GM23248 (cell line): ENCODE measurements around the gene TRDN. TPM values are rescaled to one million over a fixed set of nuclear protein-coding genes. Genes with fewer than 3 reads are reported as not detected.

Source experiments
- DNase-seq: peaks from one replicate; pipeline ENCODE4 v3.0.0-alpha.2; 2015
- H2AFZ ChIP-seq: fragments of 200-600 bp; sonication (generic); 2 replicates; pipeline ENCODE4 v1.6.1; 2016; ENCODE audit warnings: antibody characterized with exemption
- H3F3A ChIP-seq: fragments of 200-600 bp; sonication (generic); 2 replicates; pipeline ENCODE4 v1.6.1; 2016; ENCODE audit warnings: mild to moderate bottlenecking, antibody characterized with exemption, mixed run types; ENCODE audit not compliant: insufficient read depth
- H3K27ac ChIP-seq: fragments of 200-600 bp; sonication (generic); 2 replicates; pipeline ENCODE4 v1.5.1; 2016; ENCODE audit warnings: mild to moderate bottlenecking
- H3K27me3 ChIP-seq: fragments of 200-600 bp; sonication (generic); replicated peaks from 2 replicates; pipeline ENCODE4 v1.6.1; 2016; ENCODE audit warnings: mild to moderate bottlenecking; ENCODE audit not compliant: insufficient read depth
- H3K36me3 ChIP-seq: fragments of 200-600 bp; sonication (generic); 2 replicates; pipeline ENCODE4 v1.6.1; 2016; ENCODE audit warnings: low read depth, mild to moderate bottlenecking
- H3K4me1 ChIP-seq: fragments of 200-600 bp; sonication (generic); 2 replicates; pipeline ENCODE4 v1.6.1; 2016; ENCODE audit warnings: mild to moderate bottlenecking; ENCODE audit not compliant: insufficient read depth
- H3K4me2 ChIP-seq: fragments of 200-600 bp; sonication (generic); one replicate; pipeline ENCODE4 v1.6.1; 2016; ENCODE audit warnings: mild to moderate bottlenecking; ENCODE audit not compliant: unreplicated experiment
- H3K4me3 ChIP-seq: fragments of 200-600 bp; sonication (generic); 2 replicates; pipeline ENCODE4 v1.5.1; 2016; ENCODE audit warnings: mild to moderate bottlenecking
- H3K79me2 ChIP-seq: fragments of 200-600 bp; sonication (generic); 2 replicates; pipeline ENCODE4 v1.6.1; 2016; ENCODE audit warnings: mild to moderate bottlenecking; ENCODE audit not compliant: insufficient read depth
- H3K9ac ChIP-seq: fragments of 200-600 bp; sonication (generic); 2 replicates; pipeline ENCODE4 v1.6.1; 2016; ENCODE audit warnings: mild to moderate bottlenecking
- H3K9me2 ChIP-seq: fragments of 200-600 bp; sonication (generic); 2 replicates; pipeline ENCODE4 v1.6.1; 2016; ENCODE audit warnings: mixed run types, mild to moderate bottlenecking, moderate library complexity; ENCODE audit not compliant: insufficient read depth
- H3K9me3 ChIP-seq: fragments of 200-600 bp; sonication (generic); one replicate; pipeline ENCODE4 v1.6.1; 2017; ENCODE audit warnings: low read depth
- H4K20me1 ChIP-seq: fragments of 200-600 bp; sonication (generic); 2 replicates; pipeline ENCODE4 v1.6.0; 2016; ENCODE audit not compliant: insufficient read depth
- EZH2 ChIP-seq: fragments of 200-600 bp; sonication (generic); IDR thresholded peaks from 2 replicates; pipeline ENCODE4 v1.6.1; 2018; ENCODE audit warnings: antibody characterized with exemption, mild to moderate bottlenecking; ENCODE audit not compliant: insufficient read depth, poor library complexity, severe bottlenecking
- EZH2phosphoT487 ChIP-seq: fragments of 200-600 bp; sonication (generic); IDR thresholded peaks from 2 replicates; pipeline ENCODE4 v1.6.1; 2018; ENCODE audit warnings: antibody characterized with exemption, moderate library complexity, mild to moderate bottlenecking, low read depth; ENCODE audit not compliant: insufficient read depth
- whole genome bisulfite sequencing, 2 experiments: methylation state at CpG; one replicate each; pipeline ENCODE4 v1.1.6; 2015 to 2017; ENCODE audit warnings: low lambda C conversion rate in 2 of 2, low coverage in 1 of 2; ENCODE audit errors: missing lambda C conversion rate in 2 of 2; 5-methylcytosine and 5-hydroxymethylcytosine counted together
- in situ Hi-C: fragments of 300-500 bp; cut with MboI; formaldehyde crosslinking; loops from 2 replicates; pipeline ENCODE4 v1.15.0; 2020
- polyA plus RNA-seq: library from polyadenylated mRNA; unstranded; fragments of >200 nt; fragmentation: Nextera tagmentation; extraction: Ambion mirVana; gene quantifications from 2 replicates; pipeline ENCODE4 v1.2.1, GENCODE V29; 2016
- total RNA-seq: library from RNA; depleted of rRNA; stranded (reverse); fragments of >200 nt; shearing (Covaris generic); gene quantifications from 2 replicates; pipeline ENCODE4 v1.2.3, GENCODE V29; 2014

The TRDN gene
- total and polyA plus RNA-seq, 2 experiments from 2014 or later, result not detected

DNA sequence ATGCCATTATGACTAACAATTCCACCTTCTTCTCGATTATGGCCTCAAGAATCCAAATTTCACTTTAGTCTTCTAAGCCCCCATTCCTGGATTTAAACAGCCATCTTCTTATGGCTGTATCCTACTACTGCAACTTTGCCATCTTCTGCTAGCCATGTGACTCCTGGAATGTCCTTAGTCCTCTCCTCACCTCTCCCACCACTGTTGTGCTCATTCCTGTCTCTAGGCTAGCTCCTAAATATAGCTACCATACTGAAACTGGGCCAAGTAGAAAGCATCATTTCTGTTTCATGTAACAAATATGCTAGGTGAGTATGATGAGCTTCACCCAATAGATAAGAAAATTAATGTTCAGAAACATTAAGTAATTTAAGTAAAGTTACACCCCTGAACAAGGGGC lies 327.6 kb downstream of the TRDN start:
- WGBS, 2 experiments, result 6 to 9% methylated on average over 1 of the region's 1 CpG
- Histone ChIP-seq H3F3A (no peaks in the 10 kb centered on the region), H3K9me2 (no peaks in the 10 kb centered on the region), H2AFZ (no peak overlapping the region), H3K36me3 (no peaks in the 10 kb centered on the region), H3K4me3 (no peak overlapping the region), H3K27ac (no peak overlapping the region), H3K79me2 (no peaks in the 10 kb centered on the region), H4K20me1 (no peaks in the 10 kb centered on the region), H3K4me2 (no peak overlapping the region), H3K9ac (no peak overlapping the region), H3K4me1 (no peaks in the 10 kb centered on the region), H3K27me3 (no peaks in the 10 kb centered on the region), H3K9me3 (no peaks in the 10 kb centered on the region)
- in situ Hi-C loops, result no loop called here
- DNase-seq, result no peak
- no peak for TF ChIP-seq EZH2phosphoT487
- no peak for TF ChIP-seq EZH2

DNA sequence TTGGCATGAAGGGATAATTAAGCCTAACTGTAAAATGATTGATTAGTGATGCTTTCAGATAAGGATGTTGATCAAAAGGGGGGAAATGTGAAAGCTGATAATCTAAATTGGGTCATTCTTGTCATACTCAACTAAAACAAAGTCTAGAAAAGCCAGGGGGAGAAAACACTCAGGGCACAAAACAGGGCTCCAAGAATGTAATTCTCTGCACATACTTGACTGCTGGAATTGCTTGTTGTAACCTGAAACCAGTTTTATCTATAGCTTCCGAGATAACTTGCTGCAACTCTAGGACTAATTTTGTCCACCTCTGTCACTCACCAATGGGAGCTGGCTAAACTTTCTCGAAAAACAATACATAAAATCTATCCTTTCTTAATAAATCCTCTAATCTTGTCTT lies 330.4 kb downstream of the TRDN start:
- Histone ChIP-seq H3K4me2 (no peak overlapping the region), H2AFZ (no peak overlapping the region), H3K4me1 (no peaks in the 10 kb centered on the region), H4K20me1 (no peaks in the 10 kb centered on the region), H3K9me3 (no peaks in the 10 kb centered on the region), H3K27me3 (no peaks in the 10 kb centered on the region), H3K9me2 (no peaks in the 10 kb centered on the region), H3F3A (no peaks in the 10 kb centered on the region), H3K27ac (no peak overlapping the region), H3K4me3 (no peak overlapping the region), H3K36me3 (no peaks in the 10 kb centered on the region), H3K9ac (no peak overlapping the region), H3K79me2 (no peaks in the 10 kb centered on the region)
- WGBS, 2 experiments, result 0 to 4% methylated on average over 2 of the region's 2 CpGs
- DNase-seq, result no peak
- TF ChIP-seq EZH2 (no peak), EZH2phosphoT487 (no peak)
- in situ Hi-C loops, result no loop called here

DNA sequence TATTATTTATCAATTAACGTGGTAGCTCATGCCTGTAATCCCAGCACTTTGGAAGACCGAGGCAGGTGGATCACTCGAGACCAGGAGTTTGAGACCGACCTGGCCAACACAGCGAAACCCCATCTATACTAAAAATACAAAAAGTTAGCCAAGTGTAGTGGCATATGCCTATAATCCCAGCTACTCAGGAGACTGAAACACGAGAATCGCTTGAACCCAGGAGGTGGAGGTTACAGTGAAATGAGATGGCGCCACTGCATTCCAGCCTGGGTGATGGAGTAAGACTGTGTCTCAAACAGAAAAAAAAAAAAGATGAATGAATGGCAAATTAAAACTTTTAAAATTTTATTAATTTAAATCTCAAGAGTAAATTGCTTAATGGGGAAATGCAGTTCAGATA lies 341.1 kb downstream of the TRDN start:
- no peak overlapping the region for H3K4me3 ChIP-seq
- H3K27ac ChIP-seq, result no peak overlapping the region
- H3K9me3 ChIP-seq, result no peaks in the 10 kb centered on the region
- no peaks in the 10 kb centered on the region for H3K79me2 ChIP-seq
- no peaks in the 10 kb centered on the region for H3K36me3 ChIP-seq
- no peak overlapping the region for H2AFZ ChIP-seq
- DNase-seq, result no peak
- 48 to 49% methylated on average over 8 of the region's 8 CpGs for WGBS, 2 experiments
- H3K4me2 ChIP-seq, result no peak overlapping the region
- no peak overlapping the region for H3K9ac ChIP-seq
- no peaks in the 10 kb centered on the region for H3F3A ChIP-seq
- H3K27me3 ChIP-seq, result no peaks in the 10 kb centered on the region
- H4K20me1 ChIP-seq, result no peaks in the 10 kb centered on the region
- no peaks in the 10 kb centered on the region for H3K9me2 ChIP-seq
- in situ Hi-C loops, result no loop called here
- TF ChIP-seq EZH2, result no peak
- no peak for TF ChIP-seq EZH2phosphoT487
- no peaks in the 10 kb centered on the region for H3K4me1 ChIP-seq

DNA sequence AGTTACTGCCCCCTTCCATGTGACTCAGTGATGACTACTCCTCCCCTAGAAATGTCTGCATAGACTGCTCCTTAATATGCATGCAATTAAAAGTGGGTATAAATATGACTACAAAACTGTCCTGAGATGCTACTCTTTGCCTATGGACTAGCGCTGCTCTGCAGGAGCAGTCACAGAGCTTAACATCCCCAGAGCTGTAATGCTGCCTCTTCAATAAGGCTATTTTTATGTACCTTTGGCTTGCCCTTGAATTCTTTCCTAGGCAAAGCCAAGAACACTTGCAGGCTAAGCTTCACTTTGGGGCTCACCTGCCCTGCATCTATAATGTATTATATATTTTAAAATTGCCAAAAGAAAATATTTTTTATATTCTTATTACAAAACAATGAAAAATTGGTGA lies 341.6 kb downstream of the TRDN start:
- Histone ChIP-seq H3K4me3 (no peak overlapping the region), H4K20me1 (no peaks in the 10 kb centered on the region), H3K9me3 (no peaks in the 10 kb centered on the region), H2AFZ (no peak overlapping the region), H3K9me2 (no peaks in the 10 kb centered on the region), H3K4me2 (no peak overlapping the region), H3K36me3 (no peaks in the 10 kb centered on the region), H3F3A (no peaks in the 10 kb centered on the region), H3K27me3 (no peaks in the 10 kb centered on the region), H3K27ac (no peak overlapping the region), H3K4me1 (no peaks in the 10 kb centered on the region), H3K79me2 (no peaks in the 10 kb centered on the region), H3K9ac (no peak overlapping the region)
- in situ Hi-C loops, result no loop called here
- no peak for DNase-seq
- no peak for TF ChIP-seq EZH2
- no peak for TF ChIP-seq EZH2phosphoT487
- WGBS, 2 experiments, result 39 to 59% methylated on average over 1 of the region's 1 CpG

DNA sequence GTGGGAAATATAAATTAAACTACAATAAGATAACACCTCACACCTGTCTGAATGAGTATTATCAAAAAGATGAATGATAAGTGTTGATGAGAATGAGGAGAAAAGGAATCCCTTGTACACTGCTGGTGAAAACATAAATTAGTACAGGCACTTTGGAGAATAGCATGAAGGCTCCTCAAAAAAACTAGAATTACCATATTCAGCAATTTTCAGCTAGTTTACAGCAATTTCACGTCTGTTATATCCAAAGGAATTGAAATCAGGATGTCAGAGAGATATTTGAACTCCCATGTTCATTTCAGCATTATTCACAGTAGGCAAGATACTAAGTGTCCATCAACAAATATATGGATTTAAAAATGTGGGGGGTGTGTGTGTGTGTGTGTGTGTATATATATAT lies 348.1 kb downstream of the TRDN start:
- Histone ChIP-seq H4K20me1 (no peaks in the 10 kb centered on the region), H3K9me3 (no peaks in the 10 kb centered on the region), H3K4me1 (no peaks in the 10 kb centered on the region), H3K79me2 (no peaks in the 10 kb centered on the region), H3K9me2 (no peaks in the 10 kb centered on the region), H3K4me3 (no peak overlapping the region), H3K27ac (no peak overlapping the region), H2AFZ (no peak overlapping the region), H3K36me3 (no peaks in the 10 kb centered on the region), H3F3A (no peaks in the 10 kb centered on the region), H3K9ac (no peak overlapping the region), H3K4me2 (no peak overlapping the region), H3K27me3 (no peaks in the 10 kb centered on the region)
- TF ChIP-seq EZH2phosphoT487 (no peak), EZH2 (no peak)
- DNase-seq, result no peak
- WGBS, 2 experiments, result 0 to 6% methylated on average over 1 of the region's 1 CpG
- in situ Hi-C loops, result no loop called here
